Measurements from ENCODE around the gene CLCNKA.
"Not testable (repeated sequence)": the region's sequence is repeated elsewhere in the genome, so short reads cannot be mapped to it uniquely, and the experiment has no call there.

The CLCNKA gene

GRCh38 chr1:16018308-16018707 is 3.5 kb upstream of the CLCNKA start:
- TF ChIP-seq CTCF (IDR thresholded peaks at IDR 0.05; ENCODE audit: low read depth, low read length, missing control alignments), result no peak
- H3K4me3 ChIP-seq (replicated peaks; ENCODE audit: low read depth, low read length), result no peak overlapping the region

GRCh38 chr1:16018749-16019643 is 2.8 kb upstream of the CLCNKA start:
- DNase-seq (ENCODE audit: extremely low read depth, low read depth), result no peak
- TF ChIP-seq CTCF (IDR thresholded peaks at IDR 0.05; ENCODE audit: low read depth, low read length, missing control alignments), result no peak
- no peak overlapping the region for H3K4me3 ChIP-seq (replicated peaks; ENCODE audit: low read depth, low read length)

More at GRCh38 chr1:16018308-16018707, 3.5 kb upstream of the CLCNKA start:
- no peak for DNase-seq (ENCODE audit: extremely low read depth, low read depth)

- DNase-seq (ENCODE audit: extremely low read depth, low read depth), result no peak
- no peak for TF ChIP-seq CTCF (IDR thresholded peaks at IDR 0.05; ENCODE audit: low read depth, low read length, missing control alignments)
- H3K4me3 ChIP-seq (replicated peaks; ENCODE audit: low read depth, low read length), result no peak overlapping the region
Observed at GRCh38 chr1:16019644-16020277, 2.1 kb upstream of the CLCNKA start.

GRCh38 chr1:16020325-16020724 is 1.5 kb upstream of the CLCNKA start:
- TF ChIP-seq CTCF (IDR thresholded peaks at IDR 0.05; ENCODE audit: low read depth, low read length, missing control alignments), result no peak
- no peak for DNase-seq (ENCODE audit: extremely low read depth, low read depth)
- H3K4me3 ChIP-seq (replicated peaks; ENCODE audit: low read depth, low read length), result no peak overlapping the region

- not testable (repeated sequence) for H3K4me3 ChIP-seq (replicated peaks; ENCODE audit: low read depth, low read length)
Observed at GRCh38 chr1:16020878-16021277, 958 bp upstream of the CLCNKA start.

GRCh38 chr1:16022393-16022792 is 557 bp downstream of the CLCNKA start:
- H3K4me3 ChIP-seq (replicated peaks; ENCODE audit: low read depth, low read length), result no peak overlapping the region
- no peak for DNase-seq (ENCODE audit: extremely low read depth, low read depth)

More at GRCh38 chr1:16020878-16021277, 958 bp upstream of the CLCNKA start:
- DNase-seq (ENCODE audit: extremely low read depth, low read depth), result not testable (repeated sequence)

More at GRCh38 chr1:16022393-16022792, 557 bp downstream of the CLCNKA start:
- TF ChIP-seq CTCF (IDR thresholded peaks at IDR 0.05; ENCODE audit: low read depth, low read length, missing control alignments), result no peak
